ENCODE measurements around the gene REPIN1.

- TF ChIP-seq EZH2 (IDR thresholded peaks at IDR 0.05; ENCODE audit: low read depth) (no peak), CTCF (conservative IDR thresholded peaks at IDR 0.05) (no peak)
Measured at GRCh38 chr7:150381096-150381495, 12.5 kb downstream of the REPIN1 start.

All from PC-9 (cell line).